Thyroid gland (tissue), 4 donors: Measurements from ENCODE around the gene DUSP22. TPM values are rescaled to one million over a fixed set of nuclear protein-coding genes. Genes with fewer than 3 reads are reported as not detected.

ENCODE experiments used
- DNase-seq, 2 donors: peaks; one replicate each; pipeline ENCODE4 v3.0.0-alpha.2; 2019
- H3K27ac ChIP-seq, 3 donors: fragments of 200-600 bp; sonication (generic); 1 replicate in 2 of 3; 2 replicates in 1 of 3; pipeline ENCODE4 v1.5.1; 2016 to 2019; ENCODE audit warnings: mild to moderate bottlenecking in 1 of 3, moderate library complexity in 1 of 3
- H3K27me3 ChIP-seq: fragments of 200-600 bp; sonication (generic); one replicate; pipeline ENCODE4 v1.5.1; 2019
- H3K36me3 ChIP-seq, 2 donors: fragments of 200-600 bp; sonication (generic); one replicate each; pipeline ENCODE4 v1.5.1; 2016 to 2019
- H3K4me1 ChIP-seq, 2 donors: fragments of 200-600 bp; sonication (generic); one replicate each; pipeline ENCODE4 v1.5.1; 2017 to 2019
- H3K4me3 ChIP-seq, 3 donors: fragments of 200-600 bp; sonication (generic); replicated peaks in 1 of 3; 1 replicate in 2 of 3; 2 replicates in 1 of 3; pipeline ENCODE4 v1.5.1; 2016; ENCODE audit warnings: mild to moderate bottlenecking in 1 of 3
- H3K9me3 ChIP-seq: fragments of 200-600 bp; sonication (generic); one replicate; pipeline ENCODE4 v1.5.1; 2017
- CTCF ChIP-seq, 6 experiments: fragments of 200-600 bp in 3 of 6; fragments of 450-650 bp in 3 of 6; sonication (generic) in 3 of 6; IDR thresholded peaks; one replicate each; pipeline ENCODE4 v1.5.1; 2016 to 2019; ENCODE audit warnings: antibody characterized with exemption in 6 of 6, mild to moderate bottlenecking in 2 of 6, inconsistent platforms in 1 of 6, moderate library complexity in 1 of 6
- POLR2A ChIP-seq, 2 donors: fragments of 450-650 bp; IDR thresholded peaks; one replicate each; pipeline ENCODE4 v1.6.1; 2017; ENCODE audit warnings: antibody characterized with exemption in 2 of 2, mild to moderate bottlenecking in 2 of 2, moderate library complexity in 1 of 2
- WGBS, 2 donors: methylation state at CpG; one replicate each; pipeline ENCODE4 v1.1.5; 2017; 5-methylcytosine and 5-hydroxymethylcytosine counted together
- intact Hi-C: fragments of 100-400 bp; cut with DNase I; formaldehyde crosslinking; loops from one replicate; pipeline ENCODE4 v1.15.1; 2023
- total RNA-seq, 4 donors: library from RNA; depleted of rRNA; stranded (reverse); fragments of >200 nt; gene quantifications; one replicate each; pipeline ENCODE4 v1.2.3, GENCODE V29; 2016

Gene DUSP22
- total RNA-seq, 4 donors from 2014 or later: 40.4 to 68.8 (median 59.4) TPM

- 82 to 83% methylated on average over 13 of the region's 13 CpGs for WGBS, 2 donors
- no peaks in the 10 kb centered on the region for H3K36me3 ChIP-seq
- DNase-seq: no peak
- H3K9me3 ChIP-seq: no peaks in the 10 kb centered on the region
- H3K27me3 ChIP-seq: no peaks in the 10 kb centered on the region
- intact Hi-C loops: no loop called here
- H3K4me1 ChIP-seq: peaks cover 0 to 16% of the 10 kb centered on the region in 2 donors
- TF ChIP-seq POLR2A (IDR thresholded peaks at IDR 0.05) (no peak), CTCF (IDR thresholded peaks at IDR 0.05) (no peak)
- no peak overlapping the region for H3K27ac ChIP-seq
- no peak overlapping the region for H3K4me3 ChIP-seq
Observed at GRCh38 chr6:333379-334002, 41.2 kb downstream of the DUSP22 start.

GRCh38 chr6:334536-335510 lies 42.5 kb downstream of the DUSP22 start:
- H3K4me3 ChIP-seq: no peak overlapping the region
- TF ChIP-seq POLR2A (IDR thresholded peaks at IDR 0.05) (no peak), CTCF (IDR thresholded peaks at IDR 0.05) (no peak)
- intact Hi-C loops: no loop called here

GRCh38 chr6:335572-335971 lies 43.3 kb downstream of the DUSP22 start:
- 80 to 83% methylated on average over 6 of the region's 6 CpGs for WGBS, 2 donors
- H3K4me3 ChIP-seq: no peak overlapping the region
- intact Hi-C loops: no loop called here

More at GRCh38 chr6:334536-335510, 42.5 kb downstream of the DUSP22 start:
- Histone ChIP-seq H3K27me3 (no peaks in the 10 kb centered on the region), H3K9me3 (no peaks in the 10 kb centered on the region), H3K36me3 (no peaks in the 10 kb centered on the region), H3K4me1 (peaks cover 0 to 16% of the 10 kb centered on the region in 2 donors), H3K27ac (no peak overlapping the region)
- 87 to 88% methylated on average over 10 of the region's 10 CpGs for WGBS, 2 donors
- DNase-seq: no peak

GRCh38 chr6:336159-337114 lies 44.1 kb downstream of the DUSP22 start:
- DNase-seq: no peak
- intact Hi-C loops: no loop called here
- Histone ChIP-seq H3K9me3 (no peaks in the 10 kb centered on the region), H3K27ac (no peak overlapping the region), H3K4me3 (no peak overlapping the region), H3K36me3 (no peaks in the 10 kb centered on the region), H3K4me1 (peaks cover 0 to 14% of the 10 kb centered on the region in 2 donors), H3K27me3 (no peaks in the 10 kb centered on the region)
- no peak for TF ChIP-seq POLR2A (IDR thresholded peaks at IDR 0.05)
- TF ChIP-seq CTCF (IDR thresholded peaks at IDR 0.05): no peak
- 69 to 73% methylated on average over 10 of the region's 10 CpGs for WGBS, 2 donors

More at GRCh38 chr6:335572-335971, 43.3 kb downstream of the DUSP22 start:
- Histone ChIP-seq H3K36me3 (no peaks in the 10 kb centered on the region), H3K27ac (no peak overlapping the region), H3K9me3 (no peaks in the 10 kb centered on the region), H3K27me3 (no peaks in the 10 kb centered on the region), H3K4me1 (peaks cover 0 to 14% of the 10 kb centered on the region in 2 donors)
- TF ChIP-seq POLR2A (IDR thresholded peaks at IDR 0.05) (no peak), CTCF (IDR thresholded peaks at IDR 0.05) (no peak)
- no peak for DNase-seq
